HG02943 (cell line): ENCODE results near the gene H2BK1.

Source experiments
- ATAC-seq: cut with Tn5 transposase; IDR thresholded peaks from one replicate; pipeline ENCODE4 v1.9.1; 2021; ENCODE audit warnings: mild to moderate bottlenecking, low read depth, moderate library complexity; ENCODE audit not compliant: unreplicated experiment

The H2BK1 gene

GRCh38 chr7:151232917-151233701 is 22.8 kb upstream of the H2BK1 start:
- no peak for ATAC-seq

DNA sequence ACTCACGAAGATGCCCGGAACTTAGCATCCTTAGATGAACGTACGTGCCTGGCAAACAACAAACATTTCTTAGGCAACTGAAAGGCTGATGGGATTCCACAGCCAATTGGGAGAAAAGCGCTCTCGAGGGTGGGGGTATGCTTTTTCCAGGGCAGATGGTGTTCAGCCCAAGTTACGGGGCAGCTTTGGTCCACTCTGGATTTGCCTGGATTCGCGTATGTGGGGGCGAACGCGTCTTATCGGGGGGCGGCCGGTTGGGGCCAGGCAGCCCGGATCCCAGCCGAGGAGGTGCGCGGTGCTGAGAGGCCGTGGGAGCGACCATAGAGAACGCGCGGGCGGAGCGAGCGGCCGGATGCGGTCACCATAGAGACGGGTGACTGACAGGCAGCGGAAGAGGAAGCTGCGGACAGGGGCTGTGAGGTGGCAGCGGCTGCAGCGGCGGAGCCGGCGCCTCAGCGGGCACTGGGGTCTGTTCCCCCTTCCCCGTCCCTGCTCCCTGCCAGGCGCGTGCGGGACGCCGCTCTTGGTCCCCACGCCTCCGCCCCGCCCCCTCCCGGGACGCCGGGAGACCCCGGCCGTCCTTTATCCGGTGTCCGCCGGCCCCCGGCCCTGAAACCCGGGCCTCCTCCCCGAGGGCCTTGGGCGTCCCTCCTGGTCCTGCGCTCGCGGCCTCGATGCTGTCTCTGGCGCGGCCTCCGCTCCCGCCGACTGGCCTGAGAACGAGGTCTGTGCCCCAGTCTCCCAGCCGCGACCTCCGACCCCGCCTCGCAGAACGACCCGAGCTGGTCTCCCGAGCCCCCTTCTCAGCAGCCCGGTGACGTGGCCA is 22.0 kb upstream of the H2BK1 start, which contains the start of gene CHPF2:
Gene CHPF2 (plus strand): TSS at position 393 of the 826 bp plus-strand sequence. CDS start 1,529 bp downstream, outside the sequence.
- ATAC-seq, result peak; percentile 96

- ATAC-seq, result no peak
Observed at GRCh38 chr7:151231080-151231479, 20.8 kb upstream of the H2BK1 start.

DNA sequence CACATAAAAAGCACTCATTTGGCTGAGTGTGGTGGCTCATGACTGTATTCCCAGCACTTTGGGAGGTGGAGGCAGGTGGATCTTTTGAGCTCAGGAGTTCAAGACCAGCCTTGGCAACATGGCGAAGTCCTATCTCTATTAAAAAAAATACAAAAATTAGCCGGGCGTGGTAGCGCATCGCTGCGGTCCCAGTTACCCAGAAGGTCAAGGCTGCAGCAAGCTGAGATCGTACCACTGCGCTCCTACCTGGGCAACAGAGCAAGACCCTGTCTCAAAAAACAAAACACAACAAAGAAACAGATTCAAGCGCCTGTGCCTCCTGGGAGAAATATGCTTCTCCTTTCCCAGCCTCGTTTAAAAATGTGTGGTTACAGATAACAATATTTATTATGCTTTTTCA is 19.0 kb upstream of the H2BK1 start:
- ATAC-seq, result no peak

GRCh38 chr7:151228024-151228866 is 18.0 kb upstream of the H2BK1 start:
- no peak for ATAC-seq

DNA sequence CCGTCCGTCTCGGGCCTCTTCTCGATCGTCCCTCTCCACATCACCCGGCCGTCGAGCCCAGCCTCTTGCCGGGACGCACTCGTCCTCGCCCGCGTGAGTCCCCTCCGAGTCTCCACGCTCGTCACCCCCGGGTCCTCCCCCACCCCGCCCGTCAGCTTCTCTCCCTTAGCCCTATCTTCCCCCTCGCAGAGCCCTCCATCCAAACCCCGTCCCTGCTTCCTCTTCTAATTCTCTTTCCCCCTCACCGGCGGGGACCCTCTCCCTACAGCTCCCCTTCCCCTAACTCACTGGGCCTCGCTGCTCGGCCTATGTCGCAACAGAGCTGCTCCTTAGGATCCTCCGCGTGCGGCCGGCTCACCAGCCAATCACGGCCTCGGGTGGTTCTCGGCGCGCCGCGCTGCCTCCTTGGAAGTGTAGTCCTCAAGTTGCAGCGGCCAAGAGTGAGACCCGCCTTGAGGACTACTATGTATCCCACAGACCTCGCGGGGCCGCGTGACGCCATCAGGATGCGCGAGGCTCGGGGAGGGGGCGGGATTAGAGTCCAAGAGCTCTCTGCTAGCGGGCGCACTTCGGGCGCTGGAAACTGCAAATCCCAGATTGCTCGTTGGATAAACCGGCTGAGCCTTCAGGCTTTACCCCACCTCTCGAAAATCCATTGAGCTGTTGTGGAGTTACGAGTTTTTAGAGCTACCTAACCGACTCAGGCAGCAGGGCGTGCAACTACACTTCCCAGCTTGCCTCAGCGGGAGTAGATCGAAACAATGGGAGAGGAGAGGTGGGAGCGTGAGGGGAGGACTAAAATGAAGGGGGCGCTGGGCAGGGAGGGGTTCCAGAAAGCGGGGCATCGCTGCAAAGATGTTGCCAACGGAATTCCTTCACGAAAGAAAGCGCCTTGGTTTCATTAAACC is 16.8 kb upstream of the H2BK1 start, which contains the start of gene ABCF2:
Gene ABCF2 (minus strand): TSS at position 331 of the 908 bp plus-strand sequence. CDS start 747 bp downstream, outside the sequence.
- peak; percentile 98 for ATAC-seq

DNA sequence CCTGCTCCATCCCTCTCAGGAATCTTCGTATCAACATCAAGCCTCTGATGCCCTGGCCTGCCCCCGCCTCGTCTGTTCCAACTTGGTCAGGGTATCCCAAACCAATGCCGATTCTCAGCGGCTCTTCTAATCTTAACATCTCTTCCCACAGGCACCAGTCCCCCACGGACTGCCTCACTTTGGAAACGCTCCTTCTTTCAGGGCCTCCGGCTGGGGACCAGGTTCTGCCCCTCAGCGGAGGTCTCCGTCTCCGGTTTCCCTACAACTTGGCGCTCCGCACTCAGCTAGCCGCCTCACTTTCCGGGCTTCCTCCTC is 16.2 kb upstream of the H2BK1 start:
- ATAC-seq, result no peak

DNA sequence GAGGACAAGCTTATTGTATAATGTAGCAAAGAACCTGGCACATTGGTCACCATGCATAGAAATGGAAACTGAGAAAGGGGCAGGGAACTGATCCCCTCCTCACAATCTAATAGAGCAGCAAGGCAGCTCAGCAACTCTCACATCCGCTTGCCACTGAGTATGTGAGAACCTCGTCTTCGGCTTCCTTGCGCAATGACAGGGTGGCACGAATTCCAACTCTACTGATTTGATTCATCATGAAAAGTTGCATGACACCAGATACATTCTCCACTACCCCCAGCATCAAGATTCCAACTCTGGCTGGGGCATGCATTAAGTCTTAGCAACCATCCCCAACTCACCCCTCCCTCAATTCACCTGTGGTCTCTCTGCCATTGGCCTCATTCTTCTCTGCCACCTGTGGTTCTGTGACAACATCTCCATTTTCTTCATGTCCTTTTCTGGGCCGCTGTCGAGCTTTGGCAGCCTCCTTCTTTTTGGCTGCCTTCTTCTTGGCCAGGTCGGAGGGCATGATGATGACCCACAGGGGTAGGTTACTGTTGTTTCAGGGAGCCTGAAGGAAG is 15.7 kb upstream of the H2BK1 start:
- no peak for ATAC-seq

GRCh38 chr7:151223728-151224127 is 13.4 kb upstream of the H2BK1 start:
- no peak for ATAC-seq

DNA sequence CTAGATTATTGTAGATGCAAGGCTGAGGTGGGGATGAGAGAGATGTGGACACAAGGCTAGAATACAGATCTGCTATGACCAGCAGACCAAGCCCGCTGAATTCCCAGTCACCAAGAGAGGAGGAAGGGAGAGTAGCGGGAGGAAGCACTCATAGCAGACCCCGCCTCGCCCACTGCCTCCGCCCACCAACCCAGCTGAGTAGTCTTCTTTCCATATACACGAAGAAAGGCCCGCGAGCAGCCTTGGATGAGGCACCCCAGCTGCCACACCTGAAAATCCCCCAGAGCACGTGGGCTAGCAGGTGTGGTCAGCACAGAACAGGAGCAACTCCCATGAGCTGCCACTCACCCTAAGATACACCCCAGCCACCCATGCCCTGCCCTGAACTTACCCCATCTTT is 7.9 kb upstream of the H2BK1 start:
- ATAC-seq, result no peak

DNA sequence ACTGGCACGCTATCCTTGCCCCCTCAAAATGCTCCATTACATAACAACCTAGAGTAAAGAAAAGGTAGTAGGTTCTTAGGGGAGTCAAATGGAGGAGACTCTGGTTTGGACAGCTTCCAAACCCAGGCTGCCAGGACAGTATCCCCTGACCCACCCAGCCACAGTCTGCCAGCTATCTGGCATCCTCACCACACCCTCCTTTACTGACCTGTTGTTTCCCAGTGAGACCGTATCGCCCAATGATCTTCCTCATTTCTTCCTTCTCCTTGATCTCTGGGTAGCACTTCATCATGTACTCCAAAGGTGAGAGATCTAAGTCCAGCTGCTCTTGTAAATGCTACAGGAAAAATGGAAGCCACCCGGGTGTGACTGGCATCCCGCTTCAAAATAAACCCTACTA is 5.1 kb upstream of the H2BK1 start:
- no peak for ATAC-seq

DNA sequence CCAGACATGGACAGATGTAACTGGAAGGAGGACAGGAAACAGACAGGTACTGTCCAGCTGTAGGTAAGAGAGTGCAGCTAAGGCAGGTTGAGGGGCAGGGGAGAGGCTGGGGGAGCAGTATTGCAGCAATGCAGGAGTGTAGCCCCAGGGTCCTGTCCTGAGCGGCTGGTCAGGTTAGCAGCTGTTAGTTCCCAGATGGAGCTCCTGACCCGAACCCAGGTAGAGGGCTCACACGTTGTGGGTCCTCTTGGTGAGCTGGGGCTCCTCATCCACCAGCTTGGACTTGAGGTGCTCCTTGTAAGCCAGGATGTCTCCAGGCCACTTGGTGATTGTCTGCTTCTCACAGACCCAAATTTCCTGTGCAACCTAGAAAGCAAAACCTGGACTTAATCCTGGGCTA is 3.5 kb upstream of the H2BK1 start:
- ATAC-seq, result no peak

DNA sequence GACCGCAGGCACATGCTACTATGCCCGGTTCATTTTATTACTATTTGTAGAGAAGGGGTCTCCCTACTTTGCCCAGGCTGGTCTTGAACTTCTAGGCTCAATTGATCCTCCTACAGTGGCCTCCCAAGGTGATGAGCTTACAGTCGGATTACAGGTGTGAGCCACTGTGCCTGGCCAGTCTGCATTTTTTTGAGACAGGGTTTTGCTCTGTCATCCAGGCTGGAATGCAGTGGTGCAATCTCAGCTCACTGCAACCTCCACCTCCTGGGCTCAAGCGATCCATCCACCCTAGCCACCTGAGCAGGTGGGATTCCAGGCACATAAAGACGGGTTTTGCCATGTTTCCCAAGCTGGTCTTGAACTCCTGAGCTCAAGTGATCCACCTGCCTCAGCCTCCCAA is 2.3 kb upstream of the H2BK1 start:
- ATAC-seq, result no peak

DNA sequence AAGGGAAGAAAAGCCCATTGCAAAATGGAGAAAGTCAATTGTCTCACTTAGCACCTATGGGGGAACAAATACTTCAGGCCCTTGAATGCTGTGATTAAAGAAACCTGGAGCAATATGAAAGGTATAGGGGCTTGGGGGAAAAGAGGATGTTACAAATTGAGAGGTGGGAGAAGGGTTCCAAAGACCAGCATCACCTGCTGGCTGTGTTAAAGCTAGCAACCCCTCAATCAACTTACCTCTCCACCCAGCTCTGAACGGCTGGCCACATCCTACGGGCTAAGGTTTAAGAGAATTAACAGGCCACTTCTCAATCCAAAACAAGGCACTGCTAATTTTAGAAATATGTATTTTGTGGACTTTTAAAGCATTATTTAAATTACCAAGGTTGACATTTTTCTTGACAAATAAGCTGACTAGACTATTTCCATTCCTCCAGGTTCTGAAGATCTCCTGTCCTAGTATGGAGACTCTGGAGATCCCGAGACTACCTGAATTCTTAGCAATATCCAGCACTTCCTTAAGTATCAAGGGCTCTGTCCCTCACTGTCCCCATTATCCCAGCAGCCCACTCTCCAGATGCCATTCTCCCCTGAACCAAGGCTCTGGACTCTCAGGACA is 976 bp upstream of the H2BK1 start:
- no peak for ATAC-seq

DNA sequence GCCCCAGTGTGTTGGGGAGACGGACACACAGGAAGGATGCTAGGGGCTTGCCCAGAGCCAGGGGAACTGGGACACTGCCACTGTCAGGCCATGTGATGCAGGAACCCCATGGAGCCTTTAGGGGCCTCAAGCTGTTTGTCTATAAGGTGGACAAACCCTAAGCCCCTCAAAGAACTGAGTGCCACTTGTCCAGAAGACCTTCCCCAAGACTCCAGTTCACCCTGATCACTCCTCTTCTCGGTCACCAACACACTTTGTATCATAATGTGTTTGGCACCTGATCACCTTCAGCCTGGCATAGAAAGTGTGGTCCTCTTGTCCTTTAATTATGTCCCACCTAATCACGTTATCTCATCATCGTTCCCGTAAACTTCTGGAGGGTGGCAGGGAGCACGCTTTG is 700 bp downstream of the H2BK1 start:
- ATAC-seq, result no peak

DNA sequence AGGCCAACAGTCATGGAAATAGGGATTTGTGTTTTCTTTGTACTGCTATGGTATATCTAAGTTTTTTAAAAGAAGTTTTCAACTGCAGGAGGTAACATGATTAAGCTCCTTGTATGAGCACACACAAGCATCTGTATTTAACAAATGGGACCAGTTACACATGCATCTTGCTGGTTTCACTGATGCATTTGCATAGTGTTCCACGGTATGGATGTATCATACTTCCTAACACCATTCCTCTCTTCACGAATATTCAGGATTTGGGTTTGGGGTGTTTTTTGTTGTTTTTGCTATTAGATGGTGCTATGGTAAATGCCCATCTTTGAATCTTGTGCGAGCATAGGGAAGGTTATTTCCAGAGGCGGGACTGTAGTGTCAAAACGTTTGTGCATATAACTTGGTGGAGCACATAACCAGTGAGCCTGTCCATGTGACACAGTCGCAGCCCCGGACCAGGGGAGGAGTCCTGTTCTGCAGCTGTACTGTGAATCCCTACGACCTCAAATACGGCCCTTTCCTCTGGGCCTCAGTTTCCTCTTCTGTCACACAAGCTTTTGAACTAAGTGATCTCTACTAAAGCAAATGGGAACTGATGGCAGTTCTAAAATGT is 1.9 kb downstream of the H2BK1 start:
- ATAC-seq, result no peak

DNA sequence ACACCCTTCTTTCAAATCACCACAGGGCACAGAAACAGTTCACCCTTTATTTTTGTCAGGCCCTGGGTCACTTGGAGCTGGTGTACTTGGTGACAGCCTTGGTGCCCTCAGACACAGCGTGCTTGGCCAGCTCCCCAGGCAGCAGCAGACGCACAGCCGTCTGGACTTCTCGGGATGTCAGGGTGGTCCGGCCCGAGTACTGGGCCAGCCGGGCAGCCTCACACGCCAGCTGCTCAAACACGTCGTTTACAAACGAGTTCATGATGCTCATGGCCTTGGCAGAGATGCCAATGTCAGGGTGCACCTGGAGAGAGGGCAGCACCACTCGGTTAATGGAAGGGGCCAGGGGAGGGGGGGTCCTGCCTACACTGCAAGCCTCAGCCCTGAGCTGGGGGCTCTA is 2.5 kb downstream of the H2BK1 start:
- ATAC-seq, result no peak

- no peak for ATAC-seq
Observed at GRCh38 chr7:151207315-151207714, 3.0 kb downstream of the H2BK1 start.

DNA sequence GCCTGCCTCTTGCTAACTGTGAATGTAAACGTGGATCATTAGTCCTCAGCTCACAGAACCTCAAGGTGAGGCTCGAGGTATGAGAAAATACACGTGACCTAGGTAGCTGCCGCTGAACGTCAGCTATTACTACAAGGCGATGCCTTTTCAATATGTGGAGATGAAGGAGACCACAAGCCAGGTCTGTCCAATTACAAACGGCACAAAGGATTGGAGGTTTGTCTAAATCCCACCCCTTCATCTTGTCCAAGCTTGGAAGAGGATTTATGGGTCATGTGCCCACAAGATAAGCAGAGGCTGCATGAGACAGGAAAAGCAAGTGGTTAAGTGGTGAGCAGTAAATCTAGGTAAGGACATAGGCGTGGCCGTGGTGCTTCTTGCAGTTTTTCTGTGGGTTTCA is 3.4 kb downstream of the H2BK1 start:
- no peak for ATAC-seq
